Vagina (tissue), 2 donors: ENCODE data around the gene GFOD1.

ENCODE experiments used
- CTCF ChIP-seq, 3 experiments: fragments of 450-650 bp in 2 of 3; fragments of 200-600 bp in 1 of 3; sonication (generic) in 1 of 3; IDR thresholded peaks; one replicate each; pipeline ENCODE4 v1.5.1; 2017 to 2019; ENCODE audit warnings: antibody characterized with exemption in 3 of 3, mild to moderate bottlenecking in 2 of 3, moderate library complexity in 2 of 3
- POLR2A ChIP-seq, 2 donors: fragments of 450-650 bp; IDR thresholded peaks; one replicate each; pipeline ENCODE4 v1.6.1; 2017; ENCODE audit warnings: antibody characterized with exemption in 2 of 2, mild to moderate bottlenecking in 2 of 2, moderate library complexity in 2 of 2

DNA sequence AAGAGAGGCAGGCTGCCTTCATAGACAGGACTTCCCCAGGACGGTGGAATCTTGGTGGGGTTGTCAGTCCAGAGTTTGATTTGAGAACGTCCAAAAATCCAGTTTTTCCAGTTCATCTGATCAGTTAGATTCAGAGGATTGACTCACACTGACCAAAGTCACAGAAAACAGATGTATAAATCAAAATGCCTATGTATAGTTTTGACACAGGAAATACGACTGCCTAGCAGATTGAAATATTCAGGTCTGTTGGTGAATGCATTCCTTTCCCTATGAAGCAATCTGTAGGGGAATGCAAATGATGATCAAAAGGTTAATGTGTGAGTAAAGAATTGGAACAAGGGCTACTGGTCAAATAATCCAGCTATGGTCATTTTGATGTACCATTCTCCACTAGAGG lies 29.7 kb upstream of the GFOD1 start:
- TF ChIP-seq CTCF (IDR thresholded peaks at IDR 0.05), result no peak
- TF ChIP-seq POLR2A (IDR thresholded peaks at IDR 0.05), result no peak
